HG02885 (cell line): ENCODE results near the gene POU5F1.

ENCODE experiments used
- ATAC-seq: cut with Tn5 transposase; IDR thresholded peaks from one replicate; pipeline ENCODE4 v1.9.1; 2021; ENCODE audit warnings: mild to moderate bottlenecking; ENCODE audit not compliant: unreplicated experiment, poor library complexity

POU5F1 gene

DNA sequence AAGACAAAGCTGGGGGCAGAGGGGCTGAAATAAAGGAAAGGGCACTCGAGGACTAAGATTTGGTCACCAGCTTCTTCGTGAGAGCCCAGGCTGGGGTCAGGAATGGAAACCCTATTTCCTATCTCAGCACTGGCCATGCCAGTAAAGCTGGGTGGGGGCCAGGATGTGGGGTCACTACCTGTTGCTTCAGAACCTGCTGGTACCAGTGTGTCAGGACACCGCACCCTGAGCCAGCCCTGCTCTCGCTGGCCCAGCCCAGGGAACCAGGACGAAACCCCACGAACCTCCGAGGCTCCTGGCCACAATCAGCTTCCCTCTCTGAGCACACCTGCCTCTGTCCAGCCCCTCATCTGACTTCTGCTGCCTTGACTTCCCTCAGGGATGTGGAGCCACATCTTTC, 52.3 kb downstream of the POU5F1 start:
- no peak for ATAC-seq

- no peak for ATAC-seq
Measured at GRCh38 chr6:31116661-31117385, 53.7 kb downstream of the POU5F1 start.

GRCh38 chr6:31115941-31116560, 54.4 kb downstream of the POU5F1 start:
- no peak for ATAC-seq

- no peak for ATAC-seq
Measured at GRCh38 chr6:31114970-31115849, 55.3 kb downstream of the POU5F1 start.

- ATAC-seq, result no peak
Measured at GRCh38 chr6:31114541-31114878, 56.0 kb downstream of the POU5F1 start, which contains the start of gene PSORS1C1. TSS of gene PSORS1C1 (plus strand) at chr6:31114800. CDS start at chr6:31129633, 14,833 bp downstream.
